Measurements from ENCODE around the gene GABBR1. TPM values are rescaled to one million over a fixed set of nuclear protein-coding genes. Genes with fewer than 3 reads are reported as not detected.

The GABBR1 gene
- total RNA-seq, 4 donors from 2014 or later, result 30.6 to 47.8 (median 40.6) TPM

GRCh38 chr6:29566856-29567255 is 66.1 kb downstream of the GABBR1 start:
- H3K4me3 ChIP-seq, result no peak overlapping the region
- peak; percentile 45 for DNase-seq (ENCODE audit: extremely low spot score)
- no peaks in the 10 kb centered on the region for H3K9me3 ChIP-seq
- no peaks in the 10 kb centered on the region for H3K4me1 ChIP-seq
- TF ChIP-seq POLR2AphosphoS5 (IDR thresholded peaks at IDR 0.05), result no peak
- TF ChIP-seq POLR2A (IDR thresholded peaks at IDR 0.05; ENCODE audit: low read depth), result no peak
- no peak for TF ChIP-seq EP300 (IDR thresholded peaks at IDR 0.05)
- TF ChIP-seq, protein P1, sequence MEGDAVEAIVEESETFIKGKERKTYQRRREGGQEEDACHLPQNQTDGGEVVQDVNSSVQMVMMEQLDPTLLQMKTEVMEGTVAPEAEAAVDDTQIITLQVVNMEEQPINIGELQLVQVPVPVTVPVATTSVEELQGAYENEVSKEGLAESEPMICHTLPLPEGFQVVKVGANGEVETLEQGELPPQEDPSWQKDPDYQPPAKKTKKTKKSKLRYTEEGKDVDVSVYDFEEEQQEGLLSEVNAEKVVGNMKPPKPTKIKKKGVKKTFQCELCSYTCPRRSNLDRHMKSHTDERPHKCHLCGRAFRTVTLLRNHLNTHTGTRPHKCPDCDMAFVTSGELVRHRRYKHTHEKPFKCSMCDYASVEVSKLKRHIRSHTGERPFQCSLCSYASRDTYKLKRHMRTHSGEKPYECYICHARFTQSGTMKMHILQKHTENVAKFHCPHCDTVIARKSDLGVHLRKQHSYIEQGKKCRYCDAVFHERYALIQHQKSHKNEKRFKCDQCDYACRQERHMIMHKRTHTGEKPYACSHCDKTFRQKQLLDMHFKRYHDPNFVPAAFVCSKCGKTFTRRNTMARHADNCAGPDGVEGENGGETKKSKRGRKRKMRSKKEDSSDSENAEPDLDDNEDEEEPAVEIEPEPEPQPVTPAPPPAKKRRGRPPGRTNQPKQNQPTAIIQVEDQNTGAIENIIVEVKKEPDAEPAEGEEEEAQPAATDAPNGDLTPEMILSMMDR (IDR thresholded peaks at IDR 0.05), result no peak
- H3K27me3 ChIP-seq, result peaks cover 0 to 40% (median 0%) of the 10 kb centered on the region in 4 donors
- no peaks in the 10 kb centered on the region for H3K36me3 ChIP-seq
- 86% methylated on average over 5 of the region's 5 CpGs for WGBS
- intact Hi-C loops (cut with DNase I), result no loop called here
- H3K27ac ChIP-seq (replicated peaks in 1 of 4), result no peak overlapping the region

DNA sequence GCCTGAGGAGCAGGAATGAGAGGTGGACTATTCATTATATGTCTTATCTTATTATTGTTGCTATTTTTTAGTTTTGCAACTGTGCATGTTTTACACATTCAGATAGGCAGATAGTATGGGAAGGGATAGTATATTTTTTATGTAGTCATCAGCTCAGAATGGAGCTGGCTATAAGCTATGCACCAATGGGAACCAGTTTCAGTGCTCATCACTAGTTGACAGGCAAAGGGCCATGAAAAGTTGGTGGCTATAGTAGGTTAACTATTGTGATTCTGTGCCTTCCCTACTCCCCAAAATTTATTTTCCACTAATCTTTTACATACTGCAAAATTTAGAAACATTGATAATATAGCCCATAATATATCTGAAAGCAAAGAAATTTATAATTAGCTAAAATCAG is 68.1 kb downstream of the GABBR1 start:
- intact Hi-C loops (cut with DNase I), result no loop called here
- no peaks in the 10 kb centered on the region for H3K4me1 ChIP-seq

GRCh38 chr6:29563435-29563965 is 69.5 kb downstream of the GABBR1 start:
- peaks cover 0 to 40% (median 0%) of the 10 kb centered on the region in 4 donors for H3K27me3 ChIP-seq
- H3K9me3 ChIP-seq, result no peaks in the 10 kb centered on the region
- H3K36me3 ChIP-seq, result no peaks in the 10 kb centered on the region
- no peak overlapping the region for H3K4me3 ChIP-seq
- no peak for DNase-seq (ENCODE audit: extremely low spot score)
- H3K4me1 ChIP-seq, result no peaks in the 10 kb centered on the region
- intact Hi-C loops (cut with DNase I), result no loop called here
- no peak overlapping the region for H3K27ac ChIP-seq (replicated peaks in 1 of 4)
- WGBS, result 72% methylated on average over 3 of the region's 3 CpGs
- no peak for TF ChIP-seq EP300 (IDR thresholded peaks at IDR 0.05)
- no peak for TF ChIP-seq POLR2AphosphoS5 (IDR thresholded peaks at IDR 0.05)
- TF ChIP-seq, protein P1 (IDR thresholded peaks at IDR 0.05), result no peak
- no peak for TF ChIP-seq POLR2A (IDR thresholded peaks at IDR 0.05; ENCODE audit: low read depth)

More for the DNA sequence above, 68.1 kb downstream of the GABBR1 start:
- Histone ChIP-seq H3K36me3 (no peaks in the 10 kb centered on the region), H3K4me3 (no peak overlapping the region), H3K27ac (replicated peaks in 1 of 4) (no peak overlapping the region), H3K27me3 (peaks cover 0 to 41% (median 0%) of the 10 kb centered on the region in 4 donors), H3K9me3 (no peaks in the 10 kb centered on the region)
- no peak for DNase-seq (ENCODE audit: extremely low spot score)
- TF ChIP-seq POLR2AphosphoS5 (IDR thresholded peaks at IDR 0.05) (no peak), EP300 (IDR thresholded peaks at IDR 0.05) (no peak), POLR2A (IDR thresholded peaks at IDR 0.05; ENCODE audit: low read depth) (no peak)
- TF ChIP-seq, protein P1 (IDR thresholded peaks at IDR 0.05), result no peak

- intact Hi-C loops (cut with DNase I), result no loop called here
Observed at GRCh38 chr6:29561606-29562181, 71.3 kb downstream of the GABBR1 start.

More at GRCh38 chr6:29561606-29562181, 71.3 kb downstream of the GABBR1 start:
- H3K4me3 ChIP-seq, result no peak overlapping the region
- peaks cover 0 to 55% (median 2%) of the 10 kb centered on the region in 4 donors for H3K27me3 ChIP-seq
- 53% methylated on average over 1 of the region's 1 CpG for WGBS
- no peaks in the 10 kb centered on the region for H3K4me1 ChIP-seq
- H3K9me3 ChIP-seq, result no peaks in the 10 kb centered on the region
- no peak overlapping the region for H3K27ac ChIP-seq (replicated peaks in 1 of 4)
- H3K36me3 ChIP-seq, result no peaks in the 10 kb centered on the region
- peak; percentile 34 for DNase-seq (ENCODE audit: extremely low spot score)
- no peak for TF ChIP-seq POLR2AphosphoS5 (IDR thresholded peaks at IDR 0.05)
- TF ChIP-seq POLR2A (IDR thresholded peaks at IDR 0.05; ENCODE audit: low read depth), result no peak
- no peak for TF ChIP-seq EP300 (IDR thresholded peaks at IDR 0.05)
- TF ChIP-seq, protein P1 (IDR thresholded peaks at IDR 0.05), result no peak

Measured in esophagus muscularis mucosa (tissue), 4 donors.